SH-SY5Y (cell line): ENCODE data around the gene MAP2K6.

Experiments used
- GATA2 ChIP-seq: IDR thresholded peaks from 2 replicates; pipeline ENCODE4 v1.6.1; 2011; ENCODE audit warnings: mild to moderate bottlenecking, low read depth, low read length
- GATA3 ChIP-seq: IDR thresholded peaks from 2 replicates; pipeline ENCODE4 v1.6.1; 2011; ENCODE audit warnings: low read depth, mild to moderate bottlenecking, low read length, moderate library complexity

DNA sequence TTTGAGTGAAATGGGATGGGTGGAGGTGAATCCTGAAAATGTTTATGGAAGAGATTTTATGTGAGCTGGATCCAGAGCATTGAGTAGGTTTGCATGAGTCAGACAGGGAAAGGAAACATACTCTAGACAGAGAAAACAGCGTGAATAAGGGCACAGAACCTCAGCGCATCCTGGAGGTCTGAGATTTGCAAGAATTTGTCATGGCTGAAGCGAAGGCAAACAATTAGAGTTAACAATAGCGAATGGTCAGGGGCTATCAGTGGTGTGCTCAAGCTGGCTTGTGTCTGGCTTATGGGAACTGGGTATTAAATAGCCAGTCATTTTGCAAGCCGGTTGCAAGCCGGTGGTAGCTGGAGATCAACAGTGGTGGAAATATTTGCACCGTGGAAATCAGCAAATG lies 36.4 kb downstream of the MAP2K6 start:
- TF ChIP-seq GATA2 (no peak), GATA3 (no peak)
